Smooth muscle cell (in vitro differentiated cells): ENCODE results near the gene TUBB3. TPM values are rescaled to one million over a fixed set of nuclear protein-coding genes. Genes with fewer than 3 reads are reported as not detected.

Source experiments
- DNase-seq: peaks from one replicate; lab custom pipeline; 2025; ENCODE audit not compliant: unreplicated experiment; lab: John Stamatoyannopoulos, UW
- H2AFZ ChIP-seq: fragments of 200-600 bp; sonication (generic); 2 replicates; pipeline ENCODE4 v1.6.0; 2016; ENCODE audit warnings: antibody characterized with exemption, low read depth, mild to moderate bottlenecking
- H3F3A ChIP-seq: fragments of 200-600 bp; sonication (generic); 2 replicates; pipeline ENCODE4 v1.6.0; 2017; ENCODE audit warnings: antibody characterized with exemption, low read depth
- H3K27ac ChIP-seq: fragments of 200-600 bp; sonication (generic); 2 replicates; pipeline ENCODE4 v1.5.1; 2016; ENCODE audit warnings: low read depth, mild to moderate bottlenecking
- H3K27me3 ChIP-seq: fragments of 200-600 bp; sonication (generic); 2 replicates; pipeline ENCODE4 v1.6.1; 2016; ENCODE audit warnings: low read depth, mild to moderate bottlenecking
- H3K36me3 ChIP-seq: fragments of 200-600 bp; sonication (generic); 2 replicates; pipeline ENCODE4 v1.5.1; 2016; ENCODE audit warnings: low read depth
- H3K4me1 ChIP-seq: fragments of 200-600 bp; sonication (generic); 2 replicates; pipeline ENCODE4 v1.5.1; 2016; ENCODE audit warnings: low read depth
- H3K4me2 ChIP-seq: fragments of 200-600 bp; sonication (generic); 2 replicates; pipeline ENCODE4 v1.6.0; 2016; ENCODE audit warnings: mild to moderate bottlenecking
- H3K4me3 ChIP-seq: fragments of 200-600 bp; sonication (generic); 2 replicates; pipeline ENCODE4 v1.5.1; 2016; ENCODE audit warnings: mild to moderate bottlenecking
- H3K79me2 ChIP-seq: fragments of 200-600 bp; sonication (generic); 2 replicates; pipeline ENCODE4 v1.6.0; 2016; ENCODE audit warnings: low read depth, mild to moderate bottlenecking
- H3K9ac ChIP-seq: fragments of 200-600 bp; sonication (generic); 2 replicates; pipeline ENCODE4 v1.6.0; 2016; ENCODE audit warnings: low read depth
- H3K9me3 ChIP-seq: fragments of 200-600 bp; sonication (generic); replicated peaks from 2 replicates; pipeline ENCODE4 v1.5.1; 2016; ENCODE audit warnings: low read depth
- H4K20me1 ChIP-seq: fragments of 200-600 bp; sonication (generic); 2 replicates; pipeline ENCODE4 v1.6.0; 2016; ENCODE audit warnings: low read depth
- WGBS: methylation state at CpG from one replicate; pipeline ENCODE4 v1.1.7; 2016; ENCODE audit warnings: low lambda C conversion rate; 5-methylcytosine and 5-hydroxymethylcytosine counted together
- polyA plus RNA-seq: library from polyadenylated mRNA; unstranded; fragments of >200 nt; fragmentation: Nextera tagmentation; extraction: Ambion mirVana; gene quantifications from 2 replicates; pipeline ENCODE4 v1.2.1, GENCODE V29; 2016
- total RNA-seq: library from RNA; depleted of rRNA; stranded (reverse); fragments of >200 nt; gene quantifications from 2 replicates; pipeline ENCODE4 v1.2.3, GENCODE V29; 2014
- TF ChIP-seq, protein P1 (sequence below): fragments of 200-600 bp; sonication (generic); IDR thresholded peaks from 2 replicates; pipeline ENCODE4 v1.5.1; 2017; ENCODE audit warnings: borderline replicate concordance, mild to moderate bottlenecking, antibody characterized with exemption; ENCODE audit not compliant: insufficient read depth, poor library complexity, severe bottlenecking

TUBB3 gene
- total and polyA plus RNA-seq, 2 experiments from 2014 or later, result 198 to 234 TPM

DNA sequence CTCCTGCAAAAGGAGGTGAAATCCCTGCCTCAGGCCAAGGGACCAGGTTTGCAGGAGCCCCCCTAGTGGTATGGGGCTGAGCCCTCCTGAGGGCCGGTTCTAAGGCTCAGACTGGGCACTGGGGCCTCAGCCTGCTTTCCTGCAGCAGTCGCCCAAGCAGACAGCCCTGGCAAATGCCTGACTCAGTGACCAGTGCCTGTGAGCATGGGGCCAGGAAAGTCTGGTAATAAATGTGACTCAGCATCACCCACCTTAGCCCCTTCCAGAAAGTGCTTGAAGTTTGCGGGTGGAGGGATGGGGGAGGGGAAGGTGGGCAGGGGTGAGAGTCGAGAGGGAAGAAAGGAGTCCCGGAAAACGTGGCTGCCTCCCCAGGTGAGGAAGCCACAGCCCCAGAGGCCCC is 2.4 kb upstream of the TUBB3 start:
- Histone ChIP-seq H3K9me3 (no peaks in the 10 kb centered on the region), H2AFZ (no peak overlapping the region), H3K4me2 (peak overlapping the region; percentile 98), H3K79me2 (peaks cover 35% of the 10 kb centered on the region), H3K9ac (peak overlapping the region; percentile 40), H3K36me3 (no peaks in the 10 kb centered on the region), H4K20me1 (peaks cover 24% of the 10 kb centered on the region), H3K27ac (peak overlapping the region; percentile 99), H3F3A (peaks cover 23% of the 10 kb centered on the region), H3K4me3 (no peak overlapping the region), H3K4me1 (peaks cover 34% of the 10 kb centered on the region), H3K27me3 (no peaks in the 10 kb centered on the region)
- 15% methylated on average over 6 of the region's 6 CpGs for WGBS
- no peak for DNase-seq
- TF ChIP-seq, protein P1, sequence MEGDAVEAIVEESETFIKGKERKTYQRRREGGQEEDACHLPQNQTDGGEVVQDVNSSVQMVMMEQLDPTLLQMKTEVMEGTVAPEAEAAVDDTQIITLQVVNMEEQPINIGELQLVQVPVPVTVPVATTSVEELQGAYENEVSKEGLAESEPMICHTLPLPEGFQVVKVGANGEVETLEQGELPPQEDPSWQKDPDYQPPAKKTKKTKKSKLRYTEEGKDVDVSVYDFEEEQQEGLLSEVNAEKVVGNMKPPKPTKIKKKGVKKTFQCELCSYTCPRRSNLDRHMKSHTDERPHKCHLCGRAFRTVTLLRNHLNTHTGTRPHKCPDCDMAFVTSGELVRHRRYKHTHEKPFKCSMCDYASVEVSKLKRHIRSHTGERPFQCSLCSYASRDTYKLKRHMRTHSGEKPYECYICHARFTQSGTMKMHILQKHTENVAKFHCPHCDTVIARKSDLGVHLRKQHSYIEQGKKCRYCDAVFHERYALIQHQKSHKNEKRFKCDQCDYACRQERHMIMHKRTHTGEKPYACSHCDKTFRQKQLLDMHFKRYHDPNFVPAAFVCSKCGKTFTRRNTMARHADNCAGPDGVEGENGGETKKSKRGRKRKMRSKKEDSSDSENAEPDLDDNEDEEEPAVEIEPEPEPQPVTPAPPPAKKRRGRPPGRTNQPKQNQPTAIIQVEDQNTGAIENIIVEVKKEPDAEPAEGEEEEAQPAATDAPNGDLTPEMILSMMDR, result no peak

DNA sequence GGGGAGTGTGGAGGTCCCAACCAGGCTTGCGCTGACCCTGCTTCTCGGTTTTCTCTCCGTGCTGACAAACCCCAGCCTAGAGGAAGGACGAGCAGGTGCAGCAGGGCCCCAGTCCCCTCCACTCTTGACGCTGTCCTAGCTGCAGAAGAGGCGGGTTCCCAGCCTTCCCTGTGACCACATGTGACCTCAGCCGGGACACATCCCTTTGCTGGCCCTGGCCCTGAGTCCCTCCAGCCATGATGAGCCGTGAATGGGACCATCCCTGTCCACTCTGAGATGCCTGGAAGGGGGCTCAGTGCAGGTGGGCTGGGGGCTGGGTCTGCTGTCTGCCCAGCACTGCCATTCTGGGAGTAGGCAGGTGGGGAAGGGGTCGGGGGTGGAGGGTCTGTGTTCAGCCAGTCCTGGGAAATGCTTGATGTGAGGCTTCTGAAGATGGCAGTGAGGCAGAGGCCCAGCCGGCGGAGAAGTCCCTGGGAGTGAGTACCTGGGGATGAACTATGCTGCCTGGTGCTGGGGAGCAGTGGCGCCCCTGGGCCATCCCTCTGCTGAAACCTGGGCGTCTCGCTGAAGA is 1.9 kb upstream of the TUBB3 start:
- Histone ChIP-seq H4K20me1 (peaks cover 29% of the 10 kb centered on the region), H3K27me3 (no peaks in the 10 kb centered on the region), H3K4me3 (peak overlapping the region; percentile 81), H3K4me2 (peak overlapping the region; percentile 98), H3K27ac (peak overlapping the region; percentile 99), H3K36me3 (no peaks in the 10 kb centered on the region), H3K4me1 (peaks cover 34% of the 10 kb centered on the region), H3K79me2 (peaks cover 35% of the 10 kb centered on the region), H3K9ac (no peak overlapping the region), H2AFZ (no peak overlapping the region), H3F3A (peaks cover 23% of the 10 kb centered on the region), H3K9me3 (no peaks in the 10 kb centered on the region)
- no peak for DNase-seq
- TF ChIP-seq, protein P1, result no peak
- 38% methylated on average over 14 of the region's 14 CpGs for whole genome bisulfite sequencing

DNA sequence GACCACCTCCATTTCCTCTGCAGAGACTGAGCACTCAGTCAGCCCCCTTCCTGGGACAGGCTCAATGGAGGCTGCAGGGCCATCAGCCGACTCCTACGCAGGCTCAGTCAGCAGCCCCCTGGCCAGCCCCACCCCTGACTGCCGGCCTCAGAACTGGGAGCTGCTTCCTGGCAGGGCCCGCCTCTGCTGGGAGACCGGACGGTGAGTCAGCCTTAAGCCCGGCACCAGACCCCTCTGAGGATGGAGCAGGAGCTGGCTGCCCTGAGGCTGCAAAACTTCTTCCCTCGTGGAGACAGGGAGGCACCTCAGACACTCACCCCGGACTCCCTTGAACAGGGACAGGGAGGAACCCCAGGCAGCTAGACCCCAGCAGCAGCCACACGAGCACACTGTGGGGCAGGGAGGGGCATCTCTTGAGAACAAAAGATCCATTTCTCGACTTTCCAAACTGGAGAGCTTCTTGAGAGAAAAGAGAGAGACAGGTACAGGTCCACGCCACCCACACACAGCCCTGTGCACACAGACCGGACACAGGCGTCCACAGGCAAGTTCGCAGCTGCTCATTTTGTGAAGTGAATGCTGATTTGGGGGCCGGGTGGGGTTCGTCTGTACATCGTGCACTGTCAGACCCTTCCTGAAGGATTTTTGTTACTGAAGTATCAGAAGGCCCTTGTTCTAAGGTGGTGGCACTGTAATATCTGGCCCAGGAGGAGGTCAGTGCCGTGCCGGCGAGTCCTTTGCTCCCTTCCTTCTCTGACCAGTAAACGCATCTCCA is 1.3 kb upstream of the TUBB3 start:
- H3K36me3 ChIP-seq, result no peaks in the 10 kb centered on the region
- peak overlapping the region; percentile 93 for H3K9ac ChIP-seq
- 1% methylated on average over 22 of the region's 22 CpGs for whole genome bisulfite sequencing
- H3K27ac ChIP-seq, result peak overlapping the region; percentile 99
- H3K9me3 ChIP-seq, result no peaks in the 10 kb centered on the region
- H3K4me3 ChIP-seq, result peak overlapping the region; percentile 81
- H3F3A ChIP-seq, result peaks cover 23% of the 10 kb centered on the region
- peak; percentile 74 for DNase-seq
- no peaks in the 10 kb centered on the region for H3K27me3 ChIP-seq
- peaks cover 42% of the 10 kb centered on the region for H3K79me2 ChIP-seq
- peaks cover 35% of the 10 kb centered on the region for H4K20me1 ChIP-seq
- H3K4me2 ChIP-seq, result peak overlapping the region; percentile 98
- TF ChIP-seq, protein P1, result no peak
- H3K4me1 ChIP-seq, result peaks cover 34% of the 10 kb centered on the region
- H2AFZ ChIP-seq, result no peak overlapping the region
